ENCODE measurements around the gene TBC1D9B. TPM values are rescaled to one million over a fixed set of nuclear protein-coding genes. Genes with fewer than 3 reads are reported as not detected.

Gene TBC1D9B
- total RNA-seq, 4 donors from 2014 or later: 56.1 to 65.9 (median 62.7) TPM

GRCh38 chr5:179830818-179831468, 76.8 kb downstream of the TBC1D9B start:
- Histone ChIP-seq H3K36me3 (peaks cover 19 to 91% of the 10 kb centered on the region in 2 donors), H3K27me3 (no peaks in the 10 kb centered on the region), H3K4me1 (peaks cover 26 to 53% of the 10 kb centered on the region in 2 donors), H3K4me3 (no peak overlapping the region), H3K9me3 (no peaks in the 10 kb centered on the region), H3K27ac (peak overlapping the region; percentile 61 to 100 (median 71))
- intact Hi-C loops (cut with DNase I; ENCODE audit: low total_unique reads) (loop anchor here (5.0 kb wide), 1 partner anchor 1361 kb away; no protein-coding TSS in a partner anchor), in situ Hi-C loops (cut with MboI; ENCODE audit: low sequenced_read_pairs in 4 of 4) (no loop called here)
- ATAC-seq: no peak
- TF ChIP-seq POLR2A (IDR thresholded peaks at IDR 0.05): no peak
- TF ChIP-seq, protein P1, sequence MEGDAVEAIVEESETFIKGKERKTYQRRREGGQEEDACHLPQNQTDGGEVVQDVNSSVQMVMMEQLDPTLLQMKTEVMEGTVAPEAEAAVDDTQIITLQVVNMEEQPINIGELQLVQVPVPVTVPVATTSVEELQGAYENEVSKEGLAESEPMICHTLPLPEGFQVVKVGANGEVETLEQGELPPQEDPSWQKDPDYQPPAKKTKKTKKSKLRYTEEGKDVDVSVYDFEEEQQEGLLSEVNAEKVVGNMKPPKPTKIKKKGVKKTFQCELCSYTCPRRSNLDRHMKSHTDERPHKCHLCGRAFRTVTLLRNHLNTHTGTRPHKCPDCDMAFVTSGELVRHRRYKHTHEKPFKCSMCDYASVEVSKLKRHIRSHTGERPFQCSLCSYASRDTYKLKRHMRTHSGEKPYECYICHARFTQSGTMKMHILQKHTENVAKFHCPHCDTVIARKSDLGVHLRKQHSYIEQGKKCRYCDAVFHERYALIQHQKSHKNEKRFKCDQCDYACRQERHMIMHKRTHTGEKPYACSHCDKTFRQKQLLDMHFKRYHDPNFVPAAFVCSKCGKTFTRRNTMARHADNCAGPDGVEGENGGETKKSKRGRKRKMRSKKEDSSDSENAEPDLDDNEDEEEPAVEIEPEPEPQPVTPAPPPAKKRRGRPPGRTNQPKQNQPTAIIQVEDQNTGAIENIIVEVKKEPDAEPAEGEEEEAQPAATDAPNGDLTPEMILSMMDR (IDR thresholded peaks at IDR 0.05 in 4 of 5, conservative IDR thresholded peaks at IDR 0.05 in 1 of 5): no peak
- DNase-seq: no peak

DNA sequence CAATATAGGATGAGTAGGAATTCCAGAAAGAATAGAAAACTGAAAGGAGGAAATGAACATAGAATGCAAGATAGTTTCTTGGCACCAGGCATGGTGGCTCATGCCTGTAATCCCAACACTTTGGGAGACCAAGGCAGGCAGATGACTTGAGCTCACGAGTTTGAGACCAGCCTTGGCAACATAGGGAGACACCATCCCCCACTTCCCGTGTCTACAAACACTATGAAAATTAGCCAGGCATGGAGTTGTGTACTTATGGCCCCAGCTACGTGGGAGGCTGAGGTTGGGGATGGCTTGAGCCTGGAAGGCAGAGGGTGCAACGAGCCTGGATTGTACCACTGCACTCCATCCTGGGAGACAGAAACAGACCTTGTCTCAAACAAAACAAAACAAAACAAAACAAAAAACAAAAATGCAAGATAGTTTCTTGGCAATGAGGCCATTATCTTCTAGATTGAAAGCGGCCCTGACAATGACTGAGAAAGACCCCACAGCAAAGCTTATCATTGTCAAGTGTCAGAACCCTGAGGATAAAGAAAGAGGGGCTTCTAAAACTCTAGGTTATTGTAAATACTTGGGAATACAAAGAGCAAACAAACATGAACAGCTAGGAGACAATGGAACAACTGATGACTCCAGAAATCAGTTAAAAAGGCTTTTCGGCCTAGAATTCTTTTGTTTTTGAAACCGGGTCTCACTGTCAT, 77.8 kb downstream of the TBC1D9B start:
- H3K27ac ChIP-seq: peak overlapping the region; percentile 61 to 100 (median 71)

DNA sequence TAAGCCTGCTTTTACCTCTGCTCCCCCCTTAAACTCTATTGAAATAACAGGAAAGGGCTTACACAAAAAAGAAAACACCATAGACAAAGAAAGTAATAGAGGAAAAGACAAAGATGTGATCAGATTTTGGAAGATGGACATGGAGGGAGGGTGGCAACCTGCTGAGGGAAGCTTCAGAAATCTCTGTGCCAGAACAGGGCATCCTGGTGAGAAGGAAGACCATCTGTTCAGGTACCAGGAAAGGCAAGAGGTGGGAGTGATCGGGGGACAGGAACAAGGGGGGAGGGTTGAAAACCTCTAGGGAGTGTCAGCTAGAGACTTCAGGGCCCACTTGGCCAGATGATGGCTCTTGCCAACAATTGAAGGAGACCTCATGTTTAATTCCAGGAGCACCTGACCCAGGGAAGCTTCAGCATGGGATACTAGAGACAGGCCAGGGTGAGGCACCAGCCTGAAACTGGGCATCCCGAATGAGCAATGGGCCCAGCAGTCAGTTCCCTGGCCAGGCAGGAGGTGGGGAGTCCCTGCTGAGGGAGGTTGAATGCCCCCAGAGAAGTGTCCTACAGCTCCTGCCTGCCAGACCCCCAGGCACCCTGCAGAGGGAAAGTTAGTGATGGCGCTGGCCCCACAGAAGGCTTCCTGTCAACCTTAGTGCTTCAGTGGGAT, 78.8 kb downstream of the TBC1D9B start:
- intact Hi-C loops (cut with DNase I; ENCODE audit: low total_unique reads): no loop called here

More for the DNA sequence above, 77.8 kb downstream of the TBC1D9B start:
- peaks cover 19 to 93% of the 10 kb centered on the region in 2 donors for H3K36me3 ChIP-seq
- intact Hi-C loops (cut with DNase I; ENCODE audit: low total_unique reads): loop anchor here (5.0 kb wide), 1 partner anchor 1362 kb away; no protein-coding TSS in a partner anchor
- peaks cover 29 to 57% of the 10 kb centered on the region in 2 donors for H3K4me1 ChIP-seq
- no peaks in the 10 kb centered on the region for H3K9me3 ChIP-seq
- TF ChIP-seq POLR2A (IDR thresholded peaks at IDR 0.05): no peak
- TF ChIP-seq, protein P1 (IDR thresholded peaks at IDR 0.05 in 4 of 5, conservative IDR thresholded peaks at IDR 0.05 in 1 of 5): no peak
- in situ Hi-C loops (cut with MboI; ENCODE audit: low sequenced_read_pairs in 4 of 4): no loop called here
- no peaks in the 10 kb centered on the region for H3K27me3 ChIP-seq
- H3K4me3 ChIP-seq: no peak overlapping the region
- DNase-seq (no peak), ATAC-seq (peak in 1 of 2 donors; percentile 24)

DNA sequence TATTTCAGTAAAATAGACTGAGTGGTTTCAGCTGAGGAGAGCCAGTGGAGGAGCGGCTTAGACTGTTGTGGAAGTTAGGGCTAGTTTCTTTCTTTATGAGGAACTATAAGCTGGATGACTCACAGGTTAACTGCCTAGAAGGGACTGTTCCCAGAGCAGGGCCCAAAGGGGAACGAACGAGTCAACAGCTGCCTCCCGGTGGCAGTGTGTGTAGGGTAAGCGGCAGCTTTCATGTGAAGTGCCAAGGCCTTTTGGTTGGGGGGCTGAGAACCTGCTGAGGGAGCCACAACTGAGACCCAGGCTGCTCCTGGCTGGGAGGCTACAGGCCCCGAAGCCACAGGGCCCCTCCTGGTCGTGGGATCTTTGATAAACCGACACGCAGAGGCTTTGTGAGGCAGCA, 80.0 kb downstream of the TBC1D9B start:
- Histone ChIP-seq H3K27me3 (no peaks in the 10 kb centered on the region), H3K36me3 (peaks cover 11 to 98% of the 10 kb centered on the region in 2 donors), H3K4me1 (peaks cover 47 to 68% of the 10 kb centered on the region in 2 donors), H3K27ac (peak overlapping the region; percentile 53 to 100 (median 71)), H3K4me3 (no peak overlapping the region), H3K9me3 (no peaks in the 10 kb centered on the region)
- TF ChIP-seq, protein P1 (IDR thresholded peaks at IDR 0.05 in 4 of 5, conservative IDR thresholded peaks at IDR 0.05 in 1 of 5): no peak
- no peak for TF ChIP-seq POLR2A (IDR thresholded peaks at IDR 0.05)
- ATAC-seq (peak; percentile 21 to 34), DNase-seq (no peak)
- in situ Hi-C loops (cut with MboI; ENCODE audit: low sequenced_read_pairs in 4 of 4) (no loop called here), intact Hi-C loops (cut with DNase I; ENCODE audit: low total_unique reads) (no loop called here)

More for the DNA sequence above, 78.8 kb downstream of the TBC1D9B start:
- TF ChIP-seq, protein P1 (IDR thresholded peaks at IDR 0.05 in 4 of 5, conservative IDR thresholded peaks at IDR 0.05 in 1 of 5): no peak
- no peak for TF ChIP-seq POLR2A (IDR thresholded peaks at IDR 0.05)
- peak overlapping the region; percentile 61 to 100 (median 71) for H3K27ac ChIP-seq
- no peaks in the 10 kb centered on the region for H3K9me3 ChIP-seq
- no peak for DNase-seq
- no peak overlapping the region for H3K4me3 ChIP-seq
- H3K36me3 ChIP-seq: peaks cover 19 to 100% of the 10 kb centered on the region in 2 donors
- H3K27me3 ChIP-seq: no peaks in the 10 kb centered on the region
- H3K4me1 ChIP-seq: peaks cover 39 to 67% of the 10 kb centered on the region in 2 donors
- no peak for ATAC-seq
- in situ Hi-C loops (cut with MboI; ENCODE audit: low sequenced_read_pairs in 4 of 4): no loop called here

Measured in gastrocnemius medialis (tissue), 4 donors.